Subcutaneous adipose tissue (tissue), 4 donors: ENCODE results near the gene CHST8. TPM values are rescaled to one million over a fixed set of nuclear protein-coding genes. Genes with fewer than 3 reads are reported as not detected.

Experiments
- total RNA-seq, 4 donors: library from RNA; depleted of rRNA; stranded (reverse); fragments of >200 nt; gene quantifications; one replicate each; pipeline ENCODE4 v1.1.0, GENCODE V29; 2016
- TF ChIP-seq, protein P1 (sequence below): fragments of 450-650 bp; IDR thresholded peaks from one replicate; pipeline ENCODE4 v1.5.1; 2016; ENCODE audit warnings: low read depth, mild to moderate bottlenecking, control low read depth, antibody characterized with exemption, moderate library complexity

CHST8 gene
- total RNA-seq, 4 donors from 2014 or later = 0.49 to 4.0 (median 0.70) TPM

DNA sequence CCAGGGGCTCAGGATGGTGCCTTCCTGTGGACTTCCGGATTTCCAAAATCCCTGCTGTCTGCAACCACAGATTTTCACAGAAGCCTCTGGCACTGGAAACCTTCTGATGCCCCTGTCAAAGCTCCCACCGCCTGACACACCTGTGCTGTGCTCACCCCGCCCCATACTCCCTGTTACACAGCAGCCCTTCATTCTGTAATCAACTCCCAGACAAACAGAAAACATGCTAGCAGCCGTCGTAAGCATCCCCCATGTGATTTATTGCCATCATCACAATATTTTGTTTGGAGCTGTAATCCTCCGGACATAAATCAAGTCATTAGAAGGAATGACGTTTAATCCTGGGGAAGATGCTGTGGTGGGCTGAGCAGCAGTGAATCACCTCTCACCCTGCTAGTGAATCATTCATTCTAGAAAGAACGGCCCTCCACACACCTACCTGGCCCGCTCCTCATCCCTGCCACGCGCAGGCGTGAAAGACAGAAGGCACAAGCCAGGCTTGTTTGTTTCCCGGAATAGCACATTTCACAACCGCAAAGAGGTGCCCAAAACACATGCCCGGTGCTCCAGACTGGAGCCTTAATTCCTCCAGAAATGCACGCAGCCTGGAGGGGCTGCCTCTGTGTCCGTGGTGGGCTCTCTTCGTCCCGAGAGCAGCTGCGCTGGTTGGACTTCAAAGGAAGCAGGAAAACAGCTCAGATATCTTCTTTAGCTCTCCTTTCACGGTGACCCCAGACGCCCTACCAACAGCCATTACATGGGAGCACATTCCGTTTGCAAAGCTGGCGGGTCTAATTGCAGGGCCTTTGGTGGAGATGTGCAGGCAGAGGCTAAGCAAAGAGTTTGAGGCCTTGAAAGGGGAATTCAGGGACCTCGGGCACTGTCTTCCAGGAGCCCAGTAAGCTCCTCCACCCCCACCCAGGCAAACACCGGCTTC lies 133.6 kb downstream of the CHST8 start:
- TF ChIP-seq, protein P1, sequence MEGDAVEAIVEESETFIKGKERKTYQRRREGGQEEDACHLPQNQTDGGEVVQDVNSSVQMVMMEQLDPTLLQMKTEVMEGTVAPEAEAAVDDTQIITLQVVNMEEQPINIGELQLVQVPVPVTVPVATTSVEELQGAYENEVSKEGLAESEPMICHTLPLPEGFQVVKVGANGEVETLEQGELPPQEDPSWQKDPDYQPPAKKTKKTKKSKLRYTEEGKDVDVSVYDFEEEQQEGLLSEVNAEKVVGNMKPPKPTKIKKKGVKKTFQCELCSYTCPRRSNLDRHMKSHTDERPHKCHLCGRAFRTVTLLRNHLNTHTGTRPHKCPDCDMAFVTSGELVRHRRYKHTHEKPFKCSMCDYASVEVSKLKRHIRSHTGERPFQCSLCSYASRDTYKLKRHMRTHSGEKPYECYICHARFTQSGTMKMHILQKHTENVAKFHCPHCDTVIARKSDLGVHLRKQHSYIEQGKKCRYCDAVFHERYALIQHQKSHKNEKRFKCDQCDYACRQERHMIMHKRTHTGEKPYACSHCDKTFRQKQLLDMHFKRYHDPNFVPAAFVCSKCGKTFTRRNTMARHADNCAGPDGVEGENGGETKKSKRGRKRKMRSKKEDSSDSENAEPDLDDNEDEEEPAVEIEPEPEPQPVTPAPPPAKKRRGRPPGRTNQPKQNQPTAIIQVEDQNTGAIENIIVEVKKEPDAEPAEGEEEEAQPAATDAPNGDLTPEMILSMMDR = no peak

GRCh38 chr19:33756177-33756576 lies 134.4 kb downstream of the CHST8 start:
- TF ChIP-seq, protein P1 = no peak

- TF ChIP-seq, protein P1 = no peak
Observed at GRCh38 chr19:33758541-33759013, 136.8 kb downstream of the CHST8 start.

GRCh38 chr19:33759356-33759755 lies 137.6 kb downstream of the CHST8 start:
- TF ChIP-seq, protein P1 = no peak

DNA sequence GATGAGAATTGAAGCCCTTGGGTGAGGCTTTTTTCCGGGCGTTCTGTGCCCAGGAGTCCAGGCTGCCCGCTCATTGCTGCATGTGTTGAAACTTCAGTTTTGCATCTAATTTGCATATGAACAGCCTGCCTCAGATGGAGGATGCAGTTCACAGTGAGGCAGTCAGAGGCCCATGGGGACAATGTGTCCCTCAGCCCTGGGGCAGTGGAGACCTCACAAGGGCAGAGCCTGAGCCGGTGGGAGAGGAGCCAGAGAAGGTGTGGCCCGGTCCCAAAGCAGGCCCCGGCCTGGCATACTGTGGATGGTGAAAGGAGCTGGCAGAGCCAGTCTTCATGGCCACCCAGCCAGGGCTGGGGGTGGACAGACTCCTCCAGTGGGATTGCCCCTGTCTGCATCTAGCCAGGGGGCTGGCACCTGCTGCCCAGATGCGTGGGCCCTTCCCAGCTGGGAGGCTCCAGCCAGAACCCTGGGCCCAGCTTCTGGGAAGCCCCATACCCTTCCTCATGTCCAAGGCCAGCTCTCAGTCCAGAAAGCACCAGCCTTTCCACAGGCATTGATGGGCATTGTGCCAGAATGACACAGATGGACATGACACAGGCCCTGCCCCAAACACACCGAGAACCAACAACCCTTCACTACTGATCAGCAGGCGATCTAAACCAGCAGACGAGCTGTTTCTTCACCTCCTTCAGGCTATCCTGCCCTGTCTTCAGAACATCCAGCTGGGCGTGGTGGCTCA lies 142.0 kb downstream of the CHST8 start:
- TF ChIP-seq, protein P1 = no peak

DNA sequence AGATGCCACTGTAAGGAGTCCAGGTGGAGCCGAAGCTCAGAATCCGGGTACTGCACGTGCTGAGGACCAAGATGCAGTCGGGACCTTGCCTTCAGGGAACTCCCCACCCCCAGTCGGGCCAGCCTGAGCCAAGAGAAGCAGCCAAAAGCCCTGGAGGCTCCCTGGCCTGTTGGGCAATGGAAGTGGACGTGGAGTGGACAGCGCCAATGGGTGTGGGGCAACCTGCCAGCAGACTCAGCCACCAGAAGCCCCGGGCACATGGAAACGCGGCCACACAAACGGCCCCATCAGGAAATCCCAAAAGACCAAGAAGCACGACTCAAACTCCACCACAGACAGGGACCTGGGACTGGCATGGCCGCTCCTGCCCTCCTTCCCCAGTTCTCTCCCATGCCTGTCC lies 144.9 kb downstream of the CHST8 start:
- TF ChIP-seq, protein P1 = no peak

DNA sequence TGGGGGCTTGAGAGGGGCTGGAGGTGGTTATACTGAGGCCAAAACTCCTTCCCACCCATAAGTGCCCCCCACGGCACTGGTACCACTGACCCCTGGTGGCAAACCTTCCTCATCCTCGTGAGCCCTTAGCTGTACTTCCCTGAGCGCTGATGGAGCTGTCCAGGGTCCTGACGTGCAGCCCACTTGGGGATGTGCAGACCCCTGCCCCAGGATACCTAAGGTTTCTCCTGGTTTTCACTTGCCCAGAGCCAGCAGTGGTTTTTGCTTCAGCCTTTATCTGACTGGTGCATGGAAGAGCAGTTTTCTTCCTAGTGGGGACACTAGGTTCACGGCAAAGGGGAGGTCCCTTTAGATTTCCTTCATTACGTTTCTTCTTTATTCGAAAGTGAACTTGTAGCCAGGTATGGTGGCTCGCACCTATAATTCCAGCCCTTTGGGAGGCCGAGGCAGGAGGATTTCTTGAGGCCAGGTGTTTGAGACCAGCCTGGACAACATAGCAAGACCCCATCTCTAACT lies 146.2 kb downstream of the CHST8 start:
- TF ChIP-seq, protein P1 = no peak
